HCT116 (cell line): Measurements from ENCODE around the gene DENND1A. TPM values are rescaled to one million over a fixed set of nuclear protein-coding genes. Genes with fewer than 3 reads are reported as not detected.

Experiments
- ATAC-seq: fragments of 200-7000 bp; cut with Tn5 transposase; 2 replicates; pipeline ENCODE4 v1.9.1; 2020; ENCODE audit warnings: mild to moderate bottlenecking, moderate library complexity
- BruUV-seq: library from RNA; stranded (reverse); fragments of 400-500 nt; replicated peaks from 2 replicates; lab custom pipeline; 2021; lab: Mats Ljungman, UMichigan
- CTCF ChIA-PET: fragments of 300-600 bp; sonication (Branson Sonifier 250); formaldehyde crosslinking; loops from one replicate; lab custom pipeline; 2021; ENCODE audit warnings: antibody characterized with exemption; lab: Charles Lee
- POLR2A ChIA-PET: fragments of 300-600, 350-600 bp; sonication (Branson Sonifier 250); formaldehyde crosslinking; loops from one replicate; lab custom pipeline; 2021; ENCODE audit warnings: antibody characterized with exemption; lab: Charles Lee
- RAD21 ChIA-PET, 2 experiments: fragments of 300-600 bp; sonication (Branson Sonifier 250); formaldehyde crosslinking; loops; one replicate each; lab custom pipeline; 2023; ENCODE audit warnings: low total read pairs in 2 of 2; ENCODE audit not compliant: uncharacterized antibody in 2 of 2, unreplicated experiment in 2 of 2, low non-redundant PET in 1 of 2; lab: Charles Lee
- DNase-seq: peaks from one replicate; pipeline ENCODE4 v3.0.0-alpha.2; 2010; ENCODE audit warnings: low read depth, low spot score
- H2AFZ ChIP-seq: fragments of 200-600 bp; shearing (Covaris generic), sonication (generic); 2 replicates; pipeline ENCODE4 v1.6.1; 2017; ENCODE audit warnings: low read depth, mixed run types, mixed read lengths, antibody characterized with exemption, low read length; ENCODE audit not compliant: poor library complexity, severe bottlenecking
- H3K27ac ChIP-seq: 2 replicates; pipeline ENCODE4 v1.5.1; 2012; ENCODE audit warnings: low read depth, low read length
- H3K27me3 ChIP-seq: fragments of 200-600 bp; sonication (generic); 2 replicates; pipeline ENCODE4 v1.6.1; 2016; ENCODE audit warnings: mixed run types, low read length, mixed read lengths; ENCODE audit not compliant: insufficient read depth
- H3K36me3 ChIP-seq, 2 experiments: fragments of 200-500 bp in 1 of 2; fragments of 200-600 bp in 1 of 2; sonication (Bioruptor generic) in 1 of 2; sonication (generic) in 1 of 2; 2 replicates each; pipeline versions ENCODE4 v1.5.1 to v1.6.1; 2014 to 2016; ENCODE audit warnings: low read length in 2 of 2, inconsistent platforms in 1 of 2, mixed read lengths in 1 of 2, mixed run types in 1 of 2; ENCODE audit not compliant: insufficient read depth in 2 of 2, control insufficient read depth in 1 of 2
- H3K4me1 ChIP-seq, 2 experiments: fragments of 200-600 bp in 1 of 2; sonication (generic) in 1 of 2; 2 replicates each; pipeline versions ENCODE4 v1.5.1 to v1.6.1; 2012 to 2017; ENCODE audit warnings: low read length in 2 of 2, inconsistent platforms in 1 of 2, mild to moderate bottlenecking in 1 of 2, mixed read lengths in 1 of 2, mixed run types in 1 of 2, moderate library complexity in 1 of 2; ENCODE audit not compliant: insufficient read depth in 2 of 2, control insufficient read depth in 1 of 2
- H3K4me2 ChIP-seq: fragments of 200-600 bp; sonication (generic); 2 replicates; pipeline ENCODE4 v1.6.1; 2017; ENCODE audit warnings: mixed run types, low read length, mixed read lengths
- H3K4me3 ChIP-seq, 2 experiments: fragments of 200-600 bp in 1 of 2; sonication (generic) in 1 of 2; replicated peaks in 1 of 2; 2 replicates each; pipeline ENCODE4 v1.5.1; 2011 to 2016; ENCODE audit warnings: low read length in 2 of 2, control low read depth in 1 of 2, low read depth in 1 of 2, mild to moderate bottlenecking in 1 of 2, mixed read lengths in 1 of 2, mixed run types in 1 of 2
- H3K79me2 ChIP-seq: fragments of 200-600 bp; sonication (generic); 2 replicates; pipeline ENCODE4 v1.6.1; 2017; ENCODE audit warnings: mild to moderate bottlenecking, mixed run types, low read length, moderate library complexity, mixed read lengths; ENCODE audit not compliant: insufficient read depth
- H3K9ac ChIP-seq: fragments of 200-600 bp; sonication (generic); 2 replicates; pipeline ENCODE4 v1.6.1; 2016; ENCODE audit warnings: low read length, mixed read lengths
- H3K9me2 ChIP-seq: fragments of 200-600 bp; sonication (generic), shearing (Covaris generic); 2 replicates; pipeline ENCODE4 v1.6.1; 2017; ENCODE audit warnings: mixed run types, mild to moderate bottlenecking, moderate library complexity; ENCODE audit not compliant: insufficient read depth
- H3K9me3 ChIP-seq, 2 experiments: fragments of 200-500 bp in 1 of 2; fragments of 200-600 bp in 1 of 2; sonication (Bioruptor generic) in 1 of 2; sonication (generic) in 1 of 2; 2 replicates each; pipeline ENCODE4 v1.6.1; 2014 to 2017; ENCODE audit warnings: low read length in 2 of 2, mixed read lengths in 2 of 2, inconsistent platforms in 1 of 2, low read depth in 1 of 2, mild to moderate bottlenecking in 1 of 2, mixed run types in 1 of 2, moderate library complexity in 1 of 2; ENCODE audit not compliant: control insufficient read depth in 1 of 2, insufficient read depth in 1 of 2
- H4K20me1 ChIP-seq: fragments of 200-600 bp; sonication (generic), shearing (Covaris generic); 2 replicates; pipeline ENCODE4 v1.6.1; 2017; ENCODE audit warnings: mixed run types, mild to moderate bottlenecking, moderate library complexity; ENCODE audit not compliant: insufficient read depth
- CBX3 ChIP-seq: IDR thresholded peaks from 2 replicates; pipeline ENCODE4 v1.6.1; 2012; ENCODE audit warnings: low read depth
- CEBPB ChIP-seq: IDR thresholded peaks from 2 replicates; pipeline ENCODE4 v1.6.1; 2012; ENCODE audit warnings: low read depth
- EGR1 ChIP-seq: IDR thresholded peaks from 2 replicates; pipeline ENCODE4 v1.6.1; 2012; ENCODE audit warnings: low read depth
- ELF1 ChIP-seq: IDR thresholded peaks from 2 replicates; pipeline ENCODE4 v1.6.1; 2012; ENCODE audit warnings: low read depth, borderline replicate concordance
- EZH2 ChIP-seq: fragments of 200-600 bp; sonication (generic); IDR thresholded peaks from 2 replicates; pipeline ENCODE4 v1.6.1; 2017; ENCODE audit warnings: antibody characterized with exemption, mixed run types
- EZH2phosphoT487 ChIP-seq: fragments of 200-600 bp; IDR thresholded peaks from 2 replicates; pipeline ENCODE4 v1.6.1; 2018; ENCODE audit warnings: antibody characterized with exemption, borderline replicate concordance
- JUND ChIP-seq: IDR thresholded peaks from 2 replicates; pipeline ENCODE4 v1.6.1; 2012
- MAX ChIP-seq: IDR thresholded peaks from 2 replicates; pipeline ENCODE4 v1.6.1; 2012
- POLR2A ChIP-seq: IDR thresholded peaks from 2 replicates; pipeline ENCODE4 v1.7.0; 2011; ENCODE audit warnings: borderline replicate concordance; ENCODE audit not compliant: insufficient read depth, insufficient read length; ENCODE audit errors: extremely low read depth
- POLR2AphosphoS5 ChIP-seq: IDR thresholded peaks from 2 replicates; pipeline ENCODE4 v1.6.1; 2011; ENCODE audit warnings: mild to moderate bottlenecking, low read depth, low read length, moderate library complexity
- RAD21 ChIP-seq: IDR thresholded peaks from 2 replicates; pipeline ENCODE4 v1.6.1; 2012; ENCODE audit warnings: low read depth, mild to moderate bottlenecking
- REST ChIP-seq: IDR thresholded peaks from 2 replicates; pipeline ENCODE4 v1.6.1; 2012; ENCODE audit warnings: low read depth
- SP1 ChIP-seq: IDR thresholded peaks from 2 replicates; pipeline ENCODE4 v1.6.1; 2012; ENCODE audit warnings: low read depth
- TCF7L2 ChIP-seq: IDR thresholded peaks from 2 replicates; pipeline ENCODE4 v1.7.0; 2011; ENCODE audit warnings: borderline replicate concordance, inconsistent platforms; ENCODE audit not compliant: insufficient read depth, insufficient read length; ENCODE audit errors: extremely low read depth
- YY1 ChIP-seq: IDR thresholded peaks from 2 replicates; pipeline ENCODE4 v1.6.1; 2011; ENCODE audit warnings: low read length, low read depth, moderate library complexity, mild to moderate bottlenecking; ENCODE audit not compliant: insufficient replicate concordance; ENCODE audit errors: extremely low read depth
- ZFX ChIP-seq: fragments of 450-650 bp; IDR thresholded peaks from 2 replicates; pipeline ENCODE4 v1.6.1; 2017
- intact Hi-C: fragments of 100-400 bp; cut with micrococcal nuclease; formaldehyde crosslinking; loops from 2 replicates; pipeline ENCODE4 v1.10.0; 2022
- total RNA-seq: library from RNA; stranded (reverse); gene quantifications from one replicate; pipeline ENCODE4 v1.2.1, GENCODE V29; 2021; ENCODE audit not compliant: unreplicated experiment

Gene DENND1A
- total RNA-seq, 1 experiment from 2014 or later, result 33.0 TPM

DNA sequence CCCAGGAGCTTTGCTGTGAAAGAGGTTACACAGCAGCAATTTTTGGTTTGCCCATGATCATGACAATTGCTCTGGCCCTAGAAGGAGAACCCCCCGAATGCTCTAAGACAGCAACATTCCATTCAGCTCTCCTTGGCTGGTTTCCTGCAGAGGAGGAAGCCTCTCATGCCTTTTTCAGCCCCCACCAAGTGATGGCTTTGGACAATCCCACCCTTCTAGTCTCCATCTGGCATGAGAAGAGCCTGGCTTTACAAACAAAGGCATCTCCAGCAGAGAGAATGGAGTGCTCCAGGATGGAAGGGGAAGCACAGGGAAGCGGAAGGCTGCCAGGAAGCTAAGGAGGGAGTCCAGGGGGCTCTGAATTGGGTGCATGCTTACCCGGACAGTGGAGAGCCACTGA, 475.6 kb downstream of the DENND1A start:
- Histone ChIP-seq H3K4me2 (no peak overlapping the region), H3K27ac (no peak overlapping the region), H2AFZ (no peak overlapping the region), H3K4me1 (no peaks in the 10 kb centered on the region), H3K79me2 (no peaks in the 10 kb centered on the region), H3K9me3 (no peaks in the 10 kb centered on the region), H3K27me3 (no peaks in the 10 kb centered on the region), H4K20me1 (no peaks in the 10 kb centered on the region), H3K9me2 (no peaks in the 10 kb centered on the region), H3K9ac (no peak overlapping the region)
- ChIA-PET POLR2A (no interaction called here), CTCF (no interaction called here)
- ATAC-seq, result no peak
- no peak for DNase-seq
- no peak for TF ChIP-seq POLR2AphosphoS5
- TF ChIP-seq, all 23 proteins: peak for 0
- RAD21 ChIA-PET, result no interaction called here
- no TSS peak for BruUV-seq
- no peak overlapping the region for H3K4me3 ChIP-seq
- H3K36me3 ChIP-seq, result no peaks in the 10 kb centered on the region
- intact Hi-C loops, result no loop called here

- POLR2A ChIA-PET, result no interaction called here
- H3K9me3 ChIP-seq, result no peaks in the 10 kb centered on the region
- H3K4me3 ChIP-seq, result no peak overlapping the region
- H3K79me2 ChIP-seq, result no peaks in the 10 kb centered on the region
- no peak for DNase-seq
- no TSS peak for BruUV-seq
- no peak overlapping the region for H3K4me2 ChIP-seq
- no peak for ATAC-seq
- H3K4me1 ChIP-seq, result no peaks in the 10 kb centered on the region
- CTCF ChIA-PET, result no interaction called here
- H3K9ac ChIP-seq, result no peak overlapping the region
- intact Hi-C loops, result no loop called here
- H3K27me3 ChIP-seq, result no peaks in the 10 kb centered on the region
- H3K9me2 ChIP-seq, result no peaks in the 10 kb centered on the region
- TF ChIP-seq EZH2, result no peak
- TF ChIP-seq EZH2phosphoT487, result no peak
- TF ChIP-seq YY1, result no peak
- TF ChIP-seq TCF7L2, result no peak
- TF ChIP-seq JUND, result no peak
- TF ChIP-seq ZFX, result no peak
- no peak for TF ChIP-seq CBX3
- no peak for TF ChIP-seq CEBPB
- TF ChIP-seq REST, result no peak
- TF ChIP-seq SP1, result no peak
- no peak for TF ChIP-seq EGR1
- no peak for TF ChIP-seq POLR2AphosphoS5
- TF ChIP-seq MAX, result no peak
- TF ChIP-seq RAD21, result no peak
- no peak for TF ChIP-seq POLR2A
- no peak for TF ChIP-seq ELF1
- H4K20me1 ChIP-seq, result no peaks in the 10 kb centered on the region
- RAD21 ChIA-PET, result no interaction called here
- no peaks in the 10 kb centered on the region for H3K36me3 ChIP-seq
- no peak overlapping the region for H3K27ac ChIP-seq
- no peak overlapping the region for H2AFZ ChIP-seq
Observed at GRCh38 chr9:123453831-123454321, 476.1 kb downstream of the DENND1A start.
